ENCODE results near the gene NAV1.

DNA sequence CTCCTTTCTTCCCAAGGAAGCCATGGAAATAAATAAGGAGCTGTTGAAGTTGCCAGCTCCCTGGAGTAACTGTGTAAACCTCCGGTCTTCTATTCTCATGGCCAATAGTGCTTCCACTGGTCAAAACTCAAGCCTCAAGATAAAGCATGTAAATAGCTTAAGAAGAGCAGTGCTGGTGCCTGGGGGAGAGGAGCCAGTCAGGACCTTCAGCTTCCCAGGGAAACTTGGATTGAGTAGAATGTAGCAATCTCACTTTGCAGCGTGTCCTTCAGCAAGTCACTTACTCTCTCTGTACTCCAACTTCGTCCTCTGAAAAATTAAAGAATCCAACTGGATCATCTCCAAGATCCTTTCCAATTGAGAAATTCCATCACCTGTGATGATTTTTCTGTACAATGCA is 44.7 kb downstream of the NAV1 start:
- no peak for TF ChIP-seq CSDC2 (CRISPR knock-in tag; IDR thresholded peaks at IDR 0.05)
- no peak for TF ChIP-seq ARNTL (CRISPR knock-in tag; IDR thresholded peaks at IDR 0.05; ENCODE audit: borderline replicate concordance, low read depth)
- TF ChIP-seq, protein P1, sequence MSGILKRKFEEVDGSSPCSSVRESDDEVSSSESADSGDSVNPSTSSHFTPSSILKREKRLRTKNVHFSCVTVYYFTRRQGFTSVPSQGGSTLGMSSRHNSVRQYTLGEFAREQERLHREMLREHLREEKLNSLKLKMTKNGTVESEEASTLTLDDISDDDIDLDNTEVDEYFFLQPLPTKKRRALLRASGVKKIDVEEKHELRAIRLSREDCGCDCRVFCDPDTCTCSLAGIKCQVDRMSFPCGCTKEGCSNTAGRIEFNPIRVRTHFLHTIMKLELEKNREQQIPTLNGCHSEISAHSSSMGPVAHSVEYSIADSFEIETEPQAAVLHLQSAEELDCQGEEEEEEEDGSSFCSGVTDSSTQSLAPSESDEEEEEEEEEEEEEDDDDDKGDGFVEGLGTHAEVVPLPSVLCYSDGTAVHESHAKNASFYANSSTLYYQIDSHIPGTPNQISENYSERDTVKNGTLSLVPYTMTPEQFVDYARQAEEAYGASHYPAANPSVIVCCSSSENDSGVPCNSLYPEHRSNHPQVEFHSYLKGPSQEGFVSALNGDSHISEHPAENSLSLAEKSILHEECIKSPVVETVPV (CRISPR knock-in tag; IDR thresholded peaks at IDR 0.05), result no peak
- no peak for TF ChIP-seq TCF4 (CRISPR knock-in tag; IDR thresholded peaks at IDR 0.05; ENCODE audit: borderline replicate concordance)
- TF ChIP-seq, protein P2, sequence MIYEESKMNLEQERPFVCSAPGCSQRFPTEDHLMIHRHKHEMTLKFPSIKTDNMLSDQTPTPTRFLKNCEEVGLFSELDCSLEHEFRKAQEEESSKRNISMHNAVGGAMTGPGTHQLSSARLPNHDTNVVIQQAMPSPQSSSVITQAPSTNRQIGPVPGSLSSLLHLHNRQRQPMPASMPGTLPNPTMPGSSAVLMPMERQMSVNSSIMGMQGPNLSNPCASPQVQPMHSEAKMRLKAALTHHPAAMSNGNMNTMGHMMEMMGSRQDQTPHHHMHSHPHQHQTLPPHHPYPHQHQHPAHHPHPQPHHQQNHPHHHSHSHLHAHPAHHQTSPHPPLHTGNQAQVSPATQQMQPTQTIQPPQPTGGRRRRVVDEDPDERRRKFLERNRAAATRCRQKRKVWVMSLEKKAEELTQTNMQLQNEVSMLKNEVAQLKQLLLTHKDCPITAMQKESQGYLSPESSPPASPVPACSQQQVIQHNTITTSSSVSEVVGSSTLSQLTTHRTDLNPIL (CRISPR knock-in tag; IDR thresholded peaks at IDR 0.05; ENCODE audit: low read depth), result no peak
- TF ChIP-seq ZC3H10 (CRISPR knock-in tag; IDR thresholded peaks at IDR 0.05), result no peak
- TF ChIP-seq ZNF565 (CRISPR knock-in tag; conservative IDR thresholded peaks at IDR 0.05; ENCODE audit: low read depth), result no peak
- TF ChIP-seq, protein P3, sequence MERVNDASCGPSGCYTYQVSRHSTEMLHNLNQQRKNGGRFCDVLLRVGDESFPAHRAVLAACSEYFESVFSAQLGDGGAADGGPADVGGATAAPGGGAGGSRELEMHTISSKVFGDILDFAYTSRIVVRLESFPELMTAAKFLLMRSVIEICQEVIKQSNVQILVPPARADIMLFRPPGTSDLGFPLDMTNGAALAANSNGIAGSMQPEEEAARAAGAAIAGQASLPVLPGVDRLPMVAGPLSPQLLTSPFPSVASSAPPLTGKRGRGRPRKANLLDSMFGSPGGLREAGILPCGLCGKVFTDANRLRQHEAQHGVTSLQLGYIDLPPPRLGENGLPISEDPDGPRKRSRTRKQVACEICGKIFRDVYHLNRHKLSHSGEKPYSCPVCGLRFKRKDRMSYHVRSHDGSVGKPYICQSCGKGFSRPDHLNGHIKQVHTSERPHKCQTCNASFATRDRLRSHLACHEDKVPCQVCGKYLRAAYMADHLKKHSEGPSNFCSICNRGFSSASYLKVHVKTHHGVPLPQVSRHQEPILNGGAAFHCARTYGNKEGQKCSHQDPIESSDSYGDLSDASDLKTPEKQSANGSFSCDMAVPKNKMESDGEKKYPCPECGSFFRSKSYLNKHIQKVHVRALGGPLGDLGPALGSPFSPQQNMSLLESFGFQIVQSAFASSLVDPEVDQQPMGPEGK (CRISPR knock-in tag; IDR thresholded peaks at IDR 0.05; ENCODE audit: borderline replicate concordance), result no peak
- no peak for TF ChIP-seq BACH2 (CRISPR knock-in tag; IDR thresholded peaks at IDR 0.05; ENCODE audit: borderline replicate concordance)
- no peak for TF ChIP-seq ESRRG (CRISPR knock-in tag; IDR thresholded peaks at IDR 0.05)
- TF ChIP-seq RARB (CRISPR knock-in tag; IDR thresholded peaks at IDR 0.05), result no peak
- no peak for TF ChIP-seq ISL1 (CRISPR knock-in tag; IDR thresholded peaks at IDR 0.05)
- no peak for TF ChIP-seq ZNF8 (CRISPR knock-in tag; IDR thresholded peaks at IDR 0.05)
- no peak for TF ChIP-seq ZFP30 (CRISPR knock-in tag; IDR thresholded peaks at IDR 0.05)
